ENCODE results near the gene HAT1.

The HAT1 gene

DNA sequence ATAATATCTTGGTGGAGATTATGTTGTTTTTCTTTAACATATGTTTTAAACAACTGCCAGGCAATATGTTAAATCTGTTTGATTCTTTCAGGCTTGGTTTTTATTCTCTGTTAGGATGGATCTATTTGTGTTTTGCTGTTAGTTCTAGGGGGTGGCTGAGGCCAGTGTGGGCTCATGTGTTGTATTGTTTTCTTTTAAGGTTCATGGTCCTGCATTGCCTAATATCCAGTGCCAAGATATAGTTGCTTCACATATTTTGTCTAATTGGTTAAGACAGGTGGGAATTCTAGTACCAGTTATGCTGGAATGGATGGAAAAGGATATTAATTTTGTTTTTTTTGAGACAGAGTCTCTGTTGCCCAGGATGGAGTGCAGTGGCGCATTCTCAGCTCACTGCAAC lies 85.1 kb downstream of the HAT1 start:
- Histone ChIP-seq H4K20me1 (ENCODE audit: insufficient read depth, low read length, poor library complexity, severe bottlenecking) (no peaks in the 10 kb centered on the region), H3K36me3 (ENCODE audit: insufficient read depth, low read length) (no peaks in the 10 kb centered on the region), H3K4me2 (ENCODE audit: low read depth, low read length, poor library complexity, severe bottlenecking) (no peak overlapping the region), H3K27me3 (ENCODE audit: insufficient read depth, low read length, poor library complexity, severe bottlenecking) (no peaks in the 10 kb centered on the region), H3K79me2 (ENCODE audit: insufficient read depth, low read length) (no peaks in the 10 kb centered on the region), H3K4me3 (ENCODE audit: low read length, poor library complexity, severe bottlenecking) (no peak overlapping the region), H3K9me3 (ENCODE audit: insufficient read depth, low read depth, low read length) (no peaks in the 10 kb centered on the region), H2AFZ (ENCODE audit: low read length) (no peak overlapping the region), H3K9ac (ENCODE audit: low read depth, low read length, poor library complexity, severe bottlenecking) (no peak overlapping the region), H3K9me2 (replicated peaks; ENCODE audit: low read depth, low read length) (no peaks in the 10 kb centered on the region), H3K4me1 (ENCODE audit: insufficient read depth, low read length, poor library complexity, severe bottlenecking) (peaks cover 10% of the 10 kb centered on the region), H3F3A (ENCODE audit: low read depth) (no peaks in the 10 kb centered on the region)
- TF ChIP-seq, protein P1, sequence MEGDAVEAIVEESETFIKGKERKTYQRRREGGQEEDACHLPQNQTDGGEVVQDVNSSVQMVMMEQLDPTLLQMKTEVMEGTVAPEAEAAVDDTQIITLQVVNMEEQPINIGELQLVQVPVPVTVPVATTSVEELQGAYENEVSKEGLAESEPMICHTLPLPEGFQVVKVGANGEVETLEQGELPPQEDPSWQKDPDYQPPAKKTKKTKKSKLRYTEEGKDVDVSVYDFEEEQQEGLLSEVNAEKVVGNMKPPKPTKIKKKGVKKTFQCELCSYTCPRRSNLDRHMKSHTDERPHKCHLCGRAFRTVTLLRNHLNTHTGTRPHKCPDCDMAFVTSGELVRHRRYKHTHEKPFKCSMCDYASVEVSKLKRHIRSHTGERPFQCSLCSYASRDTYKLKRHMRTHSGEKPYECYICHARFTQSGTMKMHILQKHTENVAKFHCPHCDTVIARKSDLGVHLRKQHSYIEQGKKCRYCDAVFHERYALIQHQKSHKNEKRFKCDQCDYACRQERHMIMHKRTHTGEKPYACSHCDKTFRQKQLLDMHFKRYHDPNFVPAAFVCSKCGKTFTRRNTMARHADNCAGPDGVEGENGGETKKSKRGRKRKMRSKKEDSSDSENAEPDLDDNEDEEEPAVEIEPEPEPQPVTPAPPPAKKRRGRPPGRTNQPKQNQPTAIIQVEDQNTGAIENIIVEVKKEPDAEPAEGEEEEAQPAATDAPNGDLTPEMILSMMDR (conservative IDR thresholded peaks at IDR 0.05; ENCODE audit: low read length): no peak
- TF ChIP-seq EZH2phosphoT487 (IDR thresholded peaks at IDR 0.05; ENCODE audit: borderline replicate concordance): no peak

DNA sequence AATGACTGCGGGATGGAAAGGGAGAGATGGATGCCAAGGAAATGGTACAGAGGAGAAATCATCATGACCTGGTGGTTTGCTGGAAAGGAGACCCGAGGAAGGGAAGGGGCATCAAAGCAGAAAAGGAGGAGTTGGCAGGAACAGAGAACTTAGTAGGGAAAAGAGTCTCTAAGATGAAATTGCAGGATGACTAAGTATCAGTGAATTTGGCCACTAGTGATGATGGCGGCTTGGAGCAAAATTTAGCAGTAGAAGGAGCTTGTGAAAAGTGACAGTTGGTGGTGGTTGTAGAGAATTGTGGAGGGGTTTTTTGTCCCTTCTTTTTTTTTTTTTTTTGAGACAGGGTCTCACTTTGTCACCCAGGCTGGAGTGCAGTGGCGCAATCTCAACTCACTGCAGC lies 87.6 kb downstream of the HAT1 start:
- Histone ChIP-seq H3K4me2 (ENCODE audit: low read depth, low read length, poor library complexity, severe bottlenecking) (no peak overlapping the region), H3K9me2 (replicated peaks; ENCODE audit: low read depth, low read length) (no peaks in the 10 kb centered on the region), H3K27me3 (ENCODE audit: insufficient read depth, low read length, poor library complexity, severe bottlenecking) (no peaks in the 10 kb centered on the region), H3F3A (ENCODE audit: low read depth) (no peaks in the 10 kb centered on the region), H3K36me3 (ENCODE audit: insufficient read depth, low read length) (no peaks in the 10 kb centered on the region), H4K20me1 (ENCODE audit: insufficient read depth, low read length, poor library complexity, severe bottlenecking) (no peaks in the 10 kb centered on the region), H3K4me3 (ENCODE audit: low read length, poor library complexity, severe bottlenecking) (no peak overlapping the region), H3K9me3 (ENCODE audit: insufficient read depth, low read depth, low read length) (no peaks in the 10 kb centered on the region), H3K4me1 (ENCODE audit: insufficient read depth, low read length, poor library complexity, severe bottlenecking) (peaks cover 16% of the 10 kb centered on the region), H2AFZ (ENCODE audit: low read length) (no peak overlapping the region), H3K9ac (ENCODE audit: low read depth, low read length, poor library complexity, severe bottlenecking) (no peak overlapping the region), H3K79me2 (ENCODE audit: insufficient read depth, low read length) (no peaks in the 10 kb centered on the region)
- TF ChIP-seq EZH2phosphoT487 (IDR thresholded peaks at IDR 0.05; ENCODE audit: borderline replicate concordance): no peak
- TF ChIP-seq, protein P1 (conservative IDR thresholded peaks at IDR 0.05; ENCODE audit: low read length): no peak

DNA sequence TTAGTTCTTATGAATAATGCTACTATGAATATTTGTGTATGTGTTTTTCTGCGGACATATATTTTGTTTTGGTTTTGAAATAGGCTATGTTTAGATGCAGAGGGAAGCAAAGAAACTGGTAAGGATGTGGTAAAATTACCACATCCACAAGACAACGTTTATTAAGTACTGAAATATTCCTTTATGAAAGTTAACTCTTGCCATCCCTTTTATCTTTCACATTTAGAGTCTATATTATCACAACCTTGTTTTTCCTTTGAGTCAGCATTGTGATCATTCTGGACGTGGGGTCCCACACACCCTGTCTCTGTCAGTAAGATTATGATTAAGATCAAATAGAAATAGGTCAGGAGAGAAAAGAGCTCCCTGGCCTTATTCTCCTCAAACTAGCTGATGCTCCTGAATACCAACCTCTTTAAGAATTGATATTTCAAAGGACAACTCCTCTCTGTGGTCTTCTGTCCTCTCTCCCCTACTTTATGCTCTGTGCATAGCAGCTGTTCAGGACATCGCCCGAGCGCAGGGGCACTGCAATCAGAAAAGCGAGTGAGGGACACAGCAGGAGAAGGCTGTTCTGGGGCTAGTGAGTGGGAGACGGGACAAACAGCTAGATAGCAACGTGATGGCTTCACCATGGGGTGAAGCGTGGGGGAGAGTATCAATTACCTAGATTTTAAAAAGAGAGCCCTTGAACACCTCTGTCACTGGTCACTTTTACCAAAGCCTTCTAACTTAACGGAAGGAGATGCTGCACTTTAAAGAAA lies 89.7 kb downstream of the HAT1 start:
- no peaks in the 10 kb centered on the region for H3K36me3 ChIP-seq (ENCODE audit: insufficient read depth, low read length)
- H3K9me2 ChIP-seq (replicated peaks; ENCODE audit: low read depth, low read length): no peaks in the 10 kb centered on the region
- H4K20me1 ChIP-seq (ENCODE audit: insufficient read depth, low read length, poor library complexity, severe bottlenecking): no peaks in the 10 kb centered on the region
- H2AFZ ChIP-seq (ENCODE audit: low read length): no peak overlapping the region
- H3F3A ChIP-seq (ENCODE audit: low read depth): no peaks in the 10 kb centered on the region
- H3K4me1 ChIP-seq (ENCODE audit: insufficient read depth, low read length, poor library complexity, severe bottlenecking): peaks cover 21% of the 10 kb centered on the region
- no peaks in the 10 kb centered on the region for H3K9me3 ChIP-seq (ENCODE audit: insufficient read depth, low read depth, low read length)
- H3K9ac ChIP-seq (ENCODE audit: low read depth, low read length, poor library complexity, severe bottlenecking): peak overlapping the region; percentile 1
- no peaks in the 10 kb centered on the region for H3K27me3 ChIP-seq (ENCODE audit: insufficient read depth, low read length, poor library complexity, severe bottlenecking)
- no peaks in the 10 kb centered on the region for H3K79me2 ChIP-seq (ENCODE audit: insufficient read depth, low read length)
- peak overlapping the region; percentile 32 for H3K4me3 ChIP-seq (ENCODE audit: low read length, poor library complexity, severe bottlenecking)
- peak overlapping the region; percentile 63 for H3K4me2 ChIP-seq (ENCODE audit: low read depth, low read length, poor library complexity, severe bottlenecking)
- TF ChIP-seq EZH2phosphoT487 (IDR thresholded peaks at IDR 0.05; ENCODE audit: borderline replicate concordance): no peak
- TF ChIP-seq, protein P1 (conservative IDR thresholded peaks at IDR 0.05; ENCODE audit: low read length): no peak

Data from Loucy (cell line).